ENCODE data around the gene SLC25A51. TPM values are rescaled to one million over a fixed set of nuclear protein-coding genes. Genes with fewer than 3 reads are reported as not detected.

The SLC25A51 gene
- 12.5 TPM for polyA plus RNA-seq (ENCODE audit: insufficient read length)

GRCh38 chr9:37903647-37904444, at the start of gene SLC25A51:
Gene SLC25A51, minus strand, starts transcription at chr9:37904127. Its CDS starts 15,577 bp downstream, at chr9:37888550.
- peak; percentile 76 for DNase-seq (ENCODE audit: low read depth)

GRCh38 chr9:37953206-37953774, 49.4 kb upstream of the SLC25A51 start:
- no peak for DNase-seq (ENCODE audit: low read depth)

GRCh38 chr9:37952731-37953130, 48.8 kb upstream of the SLC25A51 start:
- DNase-seq (ENCODE audit: low read depth): no peak

- DNase-seq (ENCODE audit: low read depth): no peak
Observed at GRCh38 chr9:37951671-37952449, 47.9 kb upstream of the SLC25A51 start.

- no peak for DNase-seq (ENCODE audit: low read depth)
Observed at GRCh38 chr9:37950561-37950960, 46.6 kb upstream of the SLC25A51 start.

GRCh38 chr9:37949576-37949975, 45.6 kb upstream of the SLC25A51 start:
- no peak for DNase-seq (ENCODE audit: low read depth)

- DNase-seq (ENCODE audit: low read depth): no peak
Observed at GRCh38 chr9:37948417-37948980, 44.6 kb upstream of the SLC25A51 start.

GRCh38 chr9:37947977-37948376, 44.0 kb upstream of the SLC25A51 start:
- DNase-seq (ENCODE audit: low read depth): no peak

- DNase-seq (ENCODE audit: low read depth): no peak
Observed at GRCh38 chr9:37947471-37947870, 43.5 kb upstream of the SLC25A51 start.

- no peak for DNase-seq (ENCODE audit: low read depth)
Observed at GRCh38 chr9:37946971-37947370, 43.0 kb upstream of the SLC25A51 start.

- no peak for DNase-seq (ENCODE audit: low read depth)
Observed at GRCh38 chr9:37946041-37946440, 42.1 kb upstream of the SLC25A51 start.

GRCh38 chr9:37944671-37945481, 40.9 kb upstream of the SLC25A51 start:
- no peak for DNase-seq (ENCODE audit: low read depth)

- no peak for DNase-seq (ENCODE audit: low read depth)
Observed at GRCh38 chr9:37944266-37944650, 40.3 kb upstream of the SLC25A51 start.

GRCh38 chr9:37943345-37944265, 39.7 kb upstream of the SLC25A51 start:
- peak; percentile 32 for DNase-seq (ENCODE audit: low read depth)

- no peak for DNase-seq (ENCODE audit: low read depth)
Observed at GRCh38 chr9:37942621-37943344, 38.9 kb upstream of the SLC25A51 start.

- DNase-seq (ENCODE audit: low read depth): no peak
Observed at GRCh38 chr9:37941253-37941652, 37.3 kb upstream of the SLC25A51 start.

- no peak for DNase-seq (ENCODE audit: low read depth)
Observed at GRCh38 chr9:37939575-37940095, 35.7 kb upstream of the SLC25A51 start.

GRCh38 chr9:37938121-37938891, 34.4 kb upstream of the SLC25A51 start:
- DNase-seq (ENCODE audit: low read depth): no peak

GRCh38 chr9:37937366-37937765, 33.4 kb upstream of the SLC25A51 start:
- DNase-seq (ENCODE audit: low read depth): no peak

Data from forelimb muscle (tissue), 1 donor.